Heart left ventricle (tissue), 13 donors: ENCODE data around the gene OPRL1.

Source experiments
- POLR2A ChIP-seq, 2 donors: fragments of 450-650 bp; IDR thresholded peaks; one replicate each; pipeline ENCODE4 v1.6.1; 2017; ENCODE audit warnings: antibody characterized with exemption in 2 of 2, mild to moderate bottlenecking in 2 of 2, moderate library complexity in 2 of 2
- TF ChIP-seq, protein P1 (sequence below), 12 donors: fragments of 200-600 bp; sonication (generic) in 4 of 12; IDR thresholded peaks; one replicate each; pipeline versions ENCODE4 v1.5.0 to v1.8.0; 2018 to 2022; ENCODE audit warnings: antibody characterized with exemption in 12 of 12, mild to moderate bottlenecking in 5 of 12
- donor health status: ischemic (EF 13 %, LVEDD 7.1; RV severe dilation, severe dysfunction).
- donor health status: DM: no; HTN: yes; CAD: no.
- donor health status: DM: no; HTN: no; CAD: no.
- donor health status: ischemic (EF 25% LVEDD 6.9; RV normal size, moderate dysfunction).
- donor health status: ischemic (EF 25% LVEDD 5.7; RV mildly dilated, moderate dysfunction).
- donor health status: ischemic (EF 35%, LVEDD 5.7; RV mildly dilated, moderate dysfunction).
- donor health status: nonischemic (EF 11% LVEDD 7.7; RV severe dilation, severe dysfunction).
- donor health status: DM: yes; HTN: yes; CAD: no.
- donor health status: PGD.
- donor health status: ischemic (EF 29% LVEDD 5.4; RV normal size, mild dysfunction).
- donor health status: nonischemic (EF 23%, LVEDD 6.1; RV moderate dilation, normal function).

DNA sequence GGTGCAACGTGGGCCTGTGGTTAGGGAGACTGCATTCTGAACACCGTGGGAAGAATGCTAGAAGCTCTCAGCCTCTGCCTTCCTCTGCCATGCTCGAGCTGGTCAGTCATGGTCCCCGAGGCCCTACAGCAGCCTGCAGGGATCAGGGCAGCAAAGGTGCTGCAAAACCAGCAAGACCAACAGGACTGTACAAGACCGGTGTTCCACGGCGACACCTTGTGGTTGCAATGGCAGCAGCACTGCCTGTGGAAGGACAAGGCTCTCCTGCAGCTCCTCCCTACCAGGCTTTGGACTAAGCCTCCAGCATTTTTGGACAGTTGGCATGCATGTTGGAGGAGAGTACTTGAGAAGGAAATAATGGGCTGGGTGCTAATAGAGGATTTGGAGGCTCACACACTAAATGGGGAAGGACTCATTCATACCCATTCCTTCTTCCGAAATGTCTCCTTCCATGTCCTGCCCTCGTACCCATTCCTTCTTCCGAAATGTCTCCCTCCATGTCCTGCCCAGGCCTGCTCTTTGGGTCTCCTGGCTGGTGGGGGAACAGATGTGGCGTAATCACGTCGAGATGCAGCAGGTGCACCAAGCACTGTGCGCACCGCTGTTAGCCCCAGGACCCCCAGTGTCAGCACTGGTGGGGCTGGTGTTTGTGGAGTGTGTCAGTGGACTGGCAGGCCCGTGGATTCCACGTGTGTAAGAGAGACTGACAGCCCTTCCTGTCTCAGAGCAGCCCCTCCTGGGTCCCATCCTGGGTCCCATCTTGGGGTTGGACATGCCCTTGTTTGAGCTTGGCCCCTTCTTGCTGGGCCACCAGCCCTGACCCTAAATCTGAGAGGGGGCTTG, 65.8 kb downstream of the OPRL1 start:
- TF ChIP-seq POLR2A (IDR thresholded peaks at IDR 0.05), result no peak
- TF ChIP-seq, protein P1, sequence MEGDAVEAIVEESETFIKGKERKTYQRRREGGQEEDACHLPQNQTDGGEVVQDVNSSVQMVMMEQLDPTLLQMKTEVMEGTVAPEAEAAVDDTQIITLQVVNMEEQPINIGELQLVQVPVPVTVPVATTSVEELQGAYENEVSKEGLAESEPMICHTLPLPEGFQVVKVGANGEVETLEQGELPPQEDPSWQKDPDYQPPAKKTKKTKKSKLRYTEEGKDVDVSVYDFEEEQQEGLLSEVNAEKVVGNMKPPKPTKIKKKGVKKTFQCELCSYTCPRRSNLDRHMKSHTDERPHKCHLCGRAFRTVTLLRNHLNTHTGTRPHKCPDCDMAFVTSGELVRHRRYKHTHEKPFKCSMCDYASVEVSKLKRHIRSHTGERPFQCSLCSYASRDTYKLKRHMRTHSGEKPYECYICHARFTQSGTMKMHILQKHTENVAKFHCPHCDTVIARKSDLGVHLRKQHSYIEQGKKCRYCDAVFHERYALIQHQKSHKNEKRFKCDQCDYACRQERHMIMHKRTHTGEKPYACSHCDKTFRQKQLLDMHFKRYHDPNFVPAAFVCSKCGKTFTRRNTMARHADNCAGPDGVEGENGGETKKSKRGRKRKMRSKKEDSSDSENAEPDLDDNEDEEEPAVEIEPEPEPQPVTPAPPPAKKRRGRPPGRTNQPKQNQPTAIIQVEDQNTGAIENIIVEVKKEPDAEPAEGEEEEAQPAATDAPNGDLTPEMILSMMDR (IDR thresholded peaks at IDR 0.05), result no peak
